ENCODE data around the gene KRTAP5-10.
"Not testable (repeated sequence)": the region's sequence is repeated elsewhere in the genome, so short reads cannot be mapped to it uniquely, and the experiment has no call there.

The KRTAP5-10 gene

GRCh38 chr11:71588822-71589545 is 23.6 kb downstream of the KRTAP5-10 start:
- TF ChIP-seq CTCF (IDR thresholded peaks at IDR 0.05; ENCODE audit: borderline replicate concordance, control extremely low read depth, extremely low read depth, insufficient read depth, missing control alignments): peak; percentile 26
- in situ Hi-C loops (cut with MboI; ENCODE audit: low sequenced_read_pairs, unreplicated experiment); DNase-seq (ENCODE audit: low spot score): not testable (repeated sequence)

DNA sequence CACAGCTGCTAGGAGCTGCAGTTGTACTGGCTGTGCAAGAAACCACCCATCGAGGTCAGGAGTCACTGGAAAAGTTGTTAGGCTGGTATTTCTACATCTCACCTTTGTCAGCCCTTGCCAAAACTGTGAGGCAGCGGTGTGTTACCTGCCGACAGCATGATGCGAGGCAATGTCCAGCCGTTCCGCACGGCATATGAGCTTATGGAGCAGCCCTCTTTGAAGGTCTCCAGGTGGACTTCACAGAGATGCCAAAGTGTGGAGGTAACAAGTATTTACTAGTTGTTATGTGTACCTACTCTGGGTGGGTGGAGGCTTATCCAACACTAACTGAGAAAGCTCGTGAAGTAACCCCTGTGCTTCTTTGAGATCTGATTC is 24.2 kb downstream of the KRTAP5-10 start:
- in situ Hi-C loops (cut with MboI; ENCODE audit: low sequenced_read_pairs, unreplicated experiment); DNase-seq (ENCODE audit: low spot score): not testable (repeated sequence)

DNA sequence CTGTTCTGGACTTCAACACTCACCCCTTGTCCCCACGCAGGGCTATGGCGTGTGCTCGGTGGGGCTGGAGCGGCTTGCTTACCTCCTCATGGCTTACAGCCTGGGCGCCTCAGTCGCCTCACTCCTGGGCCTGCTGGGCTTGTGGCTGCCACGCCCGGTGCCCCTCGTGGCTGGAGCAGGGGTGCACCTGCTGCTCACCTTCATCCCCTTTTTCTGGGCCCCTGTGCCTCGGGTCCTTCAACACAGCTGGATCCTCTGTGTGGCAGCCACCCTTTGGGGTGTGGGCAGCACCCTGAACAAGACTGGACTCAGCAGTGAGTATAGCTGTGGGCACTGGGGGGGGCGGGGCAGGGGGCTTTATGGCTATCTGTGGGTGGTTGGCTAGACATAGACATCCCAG is 37.9 kb downstream of the KRTAP5-10 start:
- DNase-seq (ENCODE audit: low spot score); in situ Hi-C loops (cut with MboI; ENCODE audit: low sequenced_read_pairs, unreplicated experiment): not testable (repeated sequence)

- DNase-seq (ENCODE audit: low spot score); in situ Hi-C loops (cut with MboI; ENCODE audit: low sequenced_read_pairs, unreplicated experiment): not testable (repeated sequence)
These were observed 39.6 kb downstream of the KRTAP5-10 start for GRCh38 chr11:71604798-71605488.

DNA sequence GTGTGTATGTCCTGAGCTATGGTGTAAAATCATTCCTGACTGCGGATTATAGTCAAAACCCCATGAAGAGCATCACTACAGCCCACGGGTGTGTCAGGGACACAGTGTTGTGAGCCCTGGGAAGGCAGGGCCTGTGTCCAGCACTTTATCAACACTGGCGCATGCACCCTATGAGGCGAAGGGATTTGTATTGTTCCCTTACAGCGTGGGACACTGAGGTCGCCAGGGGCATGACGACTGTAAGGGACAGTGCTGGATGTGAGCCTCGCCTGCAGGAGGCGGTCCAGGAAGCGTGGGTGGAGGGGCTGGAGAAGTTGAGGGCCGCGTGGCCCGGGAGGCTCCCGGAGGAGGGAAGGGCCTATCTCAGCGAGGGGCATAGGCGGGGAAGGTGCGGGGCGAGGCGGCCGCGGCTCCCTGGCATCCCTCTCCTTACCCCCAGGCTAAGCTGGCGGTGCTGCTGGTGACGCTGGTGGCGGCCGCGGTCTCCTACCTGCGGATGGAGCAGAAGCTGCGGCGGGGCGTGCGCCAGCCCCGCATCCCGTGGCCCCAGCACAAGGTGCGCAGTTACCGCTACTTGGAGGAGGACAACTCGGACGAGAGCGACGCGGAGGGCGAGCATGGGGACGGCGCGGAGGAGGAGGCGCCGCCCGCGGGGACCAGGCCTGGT is 41.6 kb downstream of the KRTAP5-10 start:
- in situ Hi-C loops (cut with MboI; ENCODE audit: low sequenced_read_pairs, unreplicated experiment); DNase-seq (ENCODE audit: low spot score): not testable (repeated sequence)

GRCh38 chr11:71607520-71608216 is 42.3 kb downstream of the KRTAP5-10 start:
- DNase-seq (ENCODE audit: low spot score); in situ Hi-C loops (cut with MboI; ENCODE audit: low sequenced_read_pairs, unreplicated experiment): not testable (repeated sequence)

DNA sequence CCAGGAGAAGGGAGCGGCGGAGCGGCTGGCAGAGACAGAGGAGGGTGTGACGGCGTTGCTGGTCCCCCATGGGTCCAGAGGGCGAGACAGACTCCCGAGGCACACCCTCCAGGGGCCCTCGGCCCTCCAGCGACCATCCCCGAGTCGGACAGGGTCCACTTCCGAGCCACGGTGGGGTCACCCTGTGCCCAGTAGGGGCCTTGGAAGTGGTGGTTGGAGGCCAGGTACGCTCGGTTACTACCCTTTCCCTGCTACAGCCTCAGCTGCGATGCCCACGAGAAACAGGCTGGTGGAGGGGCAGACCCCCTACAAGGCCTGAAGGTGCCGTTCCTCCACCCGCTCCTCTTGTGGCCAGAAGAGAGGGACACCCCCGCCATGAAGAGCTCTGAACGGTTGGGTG is 42.9 kb downstream of the KRTAP5-10 start:
- DNase-seq (ENCODE audit: low spot score); in situ Hi-C loops (cut with MboI; ENCODE audit: low sequenced_read_pairs, unreplicated experiment): not testable (repeated sequence)

GRCh38 chr11:71611218-71611910 is 46.0 kb downstream of the KRTAP5-10 start:
- in situ Hi-C loops (cut with MboI; ENCODE audit: low sequenced_read_pairs, unreplicated experiment): not testable (repeated sequence)

GRCh38 chr11:71613931-71614330 is 48.6 kb downstream of the KRTAP5-10 start:
- DNase-seq (ENCODE audit: low spot score); in situ Hi-C loops (cut with MboI; ENCODE audit: low sequenced_read_pairs, unreplicated experiment): not testable (repeated sequence)

More at GRCh38 chr11:71611218-71611910, 46.0 kb downstream of the KRTAP5-10 start:
- not testable (repeated sequence) for DNase-seq (ENCODE audit: low spot score)

DNA sequence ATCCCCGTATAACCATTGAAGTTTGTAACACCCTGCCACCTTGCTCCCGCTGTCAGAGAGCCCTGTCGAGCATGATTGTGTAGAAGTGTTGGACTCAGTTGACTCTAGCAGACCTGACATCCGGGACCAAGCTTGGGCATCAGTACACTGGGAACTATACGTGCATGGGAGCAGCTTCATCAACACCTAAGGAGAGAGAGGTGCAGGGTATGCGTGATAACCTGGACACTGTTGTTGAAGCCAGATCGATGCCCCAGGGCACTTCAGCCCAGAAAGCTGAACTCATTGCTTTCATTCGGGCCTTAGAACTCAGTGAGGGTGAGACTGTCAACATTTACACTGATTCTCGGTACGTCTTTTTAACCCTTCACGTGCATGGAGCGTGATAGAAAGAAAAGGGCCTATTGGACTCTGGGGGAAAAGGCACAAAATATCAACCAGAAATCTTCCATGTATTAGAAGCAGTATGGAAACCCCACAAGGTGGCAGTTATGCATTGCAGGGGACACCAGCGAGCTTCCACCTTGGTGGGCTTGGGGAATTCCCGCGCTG is 49.1 kb downstream of the KRTAP5-10 start:
- in situ Hi-C loops (cut with MboI; ENCODE audit: low sequenced_read_pairs, unreplicated experiment); DNase-seq (ENCODE audit: low spot score): not testable (repeated sequence)

GRCh38 chr11:71615003-71615402 is 49.6 kb downstream of the KRTAP5-10 start:
- DNase-seq (ENCODE audit: low spot score); in situ Hi-C loops (cut with MboI; ENCODE audit: low sequenced_read_pairs, unreplicated experiment): not testable (repeated sequence)

Measured in GM13976 (cell line).